Suprapubic skin (tissue), 4 donors: ENCODE data around the gene TANC2. TPM values are rescaled to one million over a fixed set of nuclear protein-coding genes. Genes with fewer than 3 reads are reported as not detected.

Experiments used
- DNase-seq, 2 donors: peaks; one replicate each; pipeline ENCODE4 v3.0.0-alpha.2; 2019; ENCODE audit warnings: low spot score in 2 of 2
- H3K27ac ChIP-seq: fragments of 200-600 bp; sonication (generic); one replicate; pipeline ENCODE4 v1.5.1; 2019
- H3K27me3 ChIP-seq: fragments of 200-600 bp; sonication (generic); one replicate; pipeline ENCODE4 v1.5.1; 2019
- H3K36me3 ChIP-seq: fragments of 200-600 bp; sonication (generic); one replicate; pipeline ENCODE4 v1.5.1; 2019
- H3K4me1 ChIP-seq: fragments of 200-600 bp; sonication (generic); one replicate; pipeline ENCODE4 v1.5.1; 2019
- H3K4me3 ChIP-seq: fragments of 200-600 bp; sonication (generic); one replicate; pipeline ENCODE4 v1.5.1; 2019; ENCODE audit warnings: mild to moderate bottlenecking
- H3K9me3 ChIP-seq: fragments of 200-600 bp; sonication (generic); one replicate; pipeline ENCODE4 v1.5.1; 2019
- CTCF ChIP-seq, 2 donors: fragments of 200-600 bp in 1 of 2; fragments of 450-650 bp in 1 of 2; sonication (generic) in 1 of 2; IDR thresholded peaks; one replicate each; pipeline ENCODE4 v1.5.1; 2016 to 2019; ENCODE audit warnings: antibody characterized with exemption in 2 of 2, mild to moderate bottlenecking in 1 of 2, moderate library complexity in 1 of 2
- EP300 ChIP-seq: sonication (generic); formaldehyde crosslinking; IDR thresholded peaks from one replicate; pipeline ENCODE4 v1.6.1; 2017; ENCODE audit warnings: antibody characterized with exemption
- POLR2A ChIP-seq, 2 donors: fragments of 450-650 bp; IDR thresholded peaks; one replicate each; pipeline ENCODE4 v1.6.1; 2017; ENCODE audit warnings: antibody characterized with exemption in 2 of 2, mild to moderate bottlenecking in 2 of 2, moderate library complexity in 2 of 2
- POLR2AphosphoS5 ChIP-seq, 3 donors: sonication (generic); formaldehyde crosslinking; IDR thresholded peaks; one replicate each; pipeline ENCODE4 v1.6.1; 2017; ENCODE audit warnings: antibody characterized with exemption in 3 of 3
- WGBS: methylation state at CpG from one replicate; pipeline ENCODE4 v1.1.5; 2018; 5-methylcytosine and 5-hydroxymethylcytosine counted together
- total RNA-seq, 4 donors: library from RNA; depleted of rRNA; stranded (reverse); fragments of >200 nt; gene quantifications; one replicate each; pipeline ENCODE4 v1.1.0, GENCODE V29; 2016

TANC2 gene
- total RNA-seq, 4 donors from 2014 or later, result 38.8 to 82.4 (median 50.4) TPM

GRCh38 chr17:62994931-62995330 lies 28.9 kb downstream of the TANC2 start:
- H3K36me3 ChIP-seq, result no peaks in the 10 kb centered on the region
- no peaks in the 10 kb centered on the region for H3K9me3 ChIP-seq
- 79% methylated on average over 4 of the region's 4 CpGs for whole genome bisulfite sequencing
- no peak overlapping the region for H3K27ac ChIP-seq
- TF ChIP-seq EP300 (no peak), CTCF (IDR thresholded peaks at IDR 0.05) (no peak), POLR2AphosphoS5 (IDR thresholded peaks at IDR 0.05) (no peak), POLR2A (IDR thresholded peaks at IDR 0.05) (no peak)
- DNase-seq, result no peak
- no peaks in the 10 kb centered on the region for H3K27me3 ChIP-seq
- peaks cover 3% of the 10 kb centered on the region for H3K4me1 ChIP-seq
- no peak overlapping the region for H3K4me3 ChIP-seq

DNA sequence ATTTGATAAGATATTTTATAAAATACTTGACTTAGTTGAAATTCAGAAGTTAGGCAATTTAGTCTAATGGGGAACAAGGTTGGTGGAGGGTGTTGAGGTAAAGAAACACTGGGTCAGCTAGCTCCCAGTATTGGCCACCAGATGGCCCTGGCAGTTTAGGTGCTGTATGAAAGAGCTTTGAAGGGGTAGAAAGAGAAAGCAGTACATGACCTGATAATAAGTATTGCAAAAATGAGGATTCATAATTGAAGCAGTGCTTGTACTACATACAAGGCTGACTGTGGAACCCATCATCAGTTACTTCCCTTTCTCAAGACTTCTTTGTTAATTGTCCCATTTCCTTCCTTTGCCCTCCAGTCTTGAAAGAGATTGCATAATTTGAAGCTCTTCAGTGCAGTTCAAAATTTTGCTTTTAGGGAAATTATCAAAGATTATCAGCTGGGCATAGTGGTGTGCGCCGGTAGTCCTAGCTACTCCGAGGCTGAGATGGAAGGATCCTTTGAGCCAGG lies 29.4 kb downstream of the TANC2 start:
- no peak for DNase-seq
- H3K9me3 ChIP-seq, result no peaks in the 10 kb centered on the region
- WGBS, result 87% methylated on average over 3 of the region's 3 CpGs

DNA sequence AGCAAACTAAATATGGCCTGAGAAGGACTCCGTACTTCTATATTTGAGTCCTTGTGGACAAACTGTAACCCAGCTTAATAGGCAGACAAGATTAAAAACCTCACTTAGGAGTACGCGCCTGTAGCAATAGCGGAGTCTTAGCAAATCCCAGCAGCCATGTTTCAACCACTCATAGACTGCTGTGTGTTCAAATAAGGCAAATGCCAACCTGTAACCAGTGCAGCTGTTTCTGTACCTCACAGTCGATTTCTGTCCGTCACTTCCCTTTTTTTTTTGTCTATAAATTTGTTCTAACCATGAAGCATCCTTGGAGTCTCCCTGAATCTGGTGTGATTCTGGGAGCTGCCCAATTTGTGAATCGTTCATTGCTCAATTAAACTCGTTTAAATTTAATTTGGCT lies 30.2 kb downstream of the TANC2 start:
- TF ChIP-seq CTCF (IDR thresholded peaks at IDR 0.05), result no peak
- no peaks in the 10 kb centered on the region for H3K36me3 ChIP-seq
- no peak overlapping the region for H3K4me3 ChIP-seq
- H3K27ac ChIP-seq, result no peak overlapping the region
- H3K27me3 ChIP-seq, result no peaks in the 10 kb centered on the region
- peaks cover 3% of the 10 kb centered on the region for H3K4me1 ChIP-seq
- 90% methylated on average over 8 of the region's 8 CpGs for WGBS
- no peaks in the 10 kb centered on the region for H3K9me3 ChIP-seq
- no peak for DNase-seq

More for the DNA sequence above, 29.4 kb downstream of the TANC2 start:
- H3K36me3 ChIP-seq, result no peaks in the 10 kb centered on the region
- TF ChIP-seq EP300 (no peak), POLR2AphosphoS5 (IDR thresholded peaks at IDR 0.05) (no peak), CTCF (IDR thresholded peaks at IDR 0.05) (no peak), POLR2A (IDR thresholded peaks at IDR 0.05) (no peak)
- H3K27ac ChIP-seq, result no peak overlapping the region
- no peak overlapping the region for H3K4me3 ChIP-seq
- H3K4me1 ChIP-seq, result peaks cover 3% of the 10 kb centered on the region
- H3K27me3 ChIP-seq, result no peaks in the 10 kb centered on the region

- Histone ChIP-seq H3K9me3 (no peaks in the 10 kb centered on the region), H3K27me3 (no peaks in the 10 kb centered on the region), H3K27ac (no peak overlapping the region), H3K36me3 (no peaks in the 10 kb centered on the region), H3K4me1 (peaks cover 3% of the 10 kb centered on the region), H3K4me3 (no peak overlapping the region)
- no peak for DNase-seq
- WGBS, result 68% methylated on average over 1 of the region's 1 CpG
- TF ChIP-seq EP300 (no peak), POLR2A (IDR thresholded peaks at IDR 0.05) (no peak), POLR2AphosphoS5 (IDR thresholded peaks at IDR 0.05) (no peak), CTCF (IDR thresholded peaks at IDR 0.05) (no peak)
Measured at GRCh38 chr17:62998166-62998565, 32.1 kb downstream of the TANC2 start.

- no peak for DNase-seq
- no peaks in the 10 kb centered on the region for H3K9me3 ChIP-seq
- TF ChIP-seq POLR2A (IDR thresholded peaks at IDR 0.05) (no peak), EP300 (no peak), POLR2AphosphoS5 (IDR thresholded peaks at IDR 0.05) (no peak), CTCF (IDR thresholded peaks at IDR 0.05) (no peak)
- no peak overlapping the region for H3K4me3 ChIP-seq
- H3K4me1 ChIP-seq, result peaks cover 3% of the 10 kb centered on the region
- no peaks in the 10 kb centered on the region for H3K36me3 ChIP-seq
- H3K27me3 ChIP-seq, result no peaks in the 10 kb centered on the region
- 95% methylated on average over 1 of the region's 1 CpG for WGBS
- no peak overlapping the region for H3K27ac ChIP-seq
Measured at GRCh38 chr17:62998665-62999393, 32.8 kb downstream of the TANC2 start.
